Activated CD8-positive, alpha-beta memory T cell treated with anti-CD3 and anti-CD28 coated beads, Interleukin-2, amount 50 U/mL, for 1 hour (primary cell): ENCODE results near the gene ECT2L.
"Not testable (repeated sequence)": the region's sequence is repeated elsewhere in the genome, so short reads cannot be mapped to it uniquely, and the experiment has no call there.

Experiments
- DNase-seq: peaks from one replicate; pipeline ENCODE4 v3.0.0-alpha.2; 2020; ENCODE audit errors: extremely low read depth

The ECT2L gene

DNA sequence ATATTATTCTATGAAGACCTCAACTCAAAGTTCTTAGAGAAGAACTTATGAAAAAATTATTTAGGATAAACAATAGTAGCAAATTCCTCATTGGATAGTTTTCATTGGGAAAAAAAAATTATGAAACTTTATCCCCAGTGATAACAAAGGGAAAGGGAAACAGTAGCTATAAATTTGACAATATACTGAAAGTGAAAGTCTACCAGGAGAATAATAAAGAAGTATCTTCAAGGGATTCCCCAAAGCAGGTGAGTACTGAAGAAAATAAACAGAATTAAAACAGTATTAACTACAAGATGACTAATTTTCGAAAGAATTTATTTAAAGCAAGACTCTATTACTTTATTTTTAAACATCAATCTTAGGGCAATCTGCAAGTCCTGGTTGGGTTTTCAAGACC lies 135.8 kb downstream of the ECT2L start:
- DNase-seq = no peak

DNA sequence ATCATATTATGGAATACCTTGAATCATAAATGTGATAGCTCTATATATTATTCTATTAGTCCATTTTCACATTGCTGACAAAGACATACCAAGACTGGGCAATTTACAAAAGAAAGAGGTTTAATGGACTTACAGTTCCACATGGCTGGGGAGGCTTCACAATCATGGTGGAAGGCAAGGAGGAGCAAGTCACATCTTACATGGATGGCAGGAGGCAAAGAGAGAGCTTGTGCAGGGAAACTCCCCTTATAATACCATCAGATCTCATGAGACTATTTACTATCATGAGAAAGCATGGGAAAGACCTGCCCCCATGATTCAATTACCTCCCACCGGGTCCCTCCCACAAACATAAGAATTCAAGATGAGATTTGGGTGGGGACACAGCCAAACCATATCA lies 141.0 kb downstream of the ECT2L start:
- not testable (repeated sequence) for DNase-seq

DNA sequence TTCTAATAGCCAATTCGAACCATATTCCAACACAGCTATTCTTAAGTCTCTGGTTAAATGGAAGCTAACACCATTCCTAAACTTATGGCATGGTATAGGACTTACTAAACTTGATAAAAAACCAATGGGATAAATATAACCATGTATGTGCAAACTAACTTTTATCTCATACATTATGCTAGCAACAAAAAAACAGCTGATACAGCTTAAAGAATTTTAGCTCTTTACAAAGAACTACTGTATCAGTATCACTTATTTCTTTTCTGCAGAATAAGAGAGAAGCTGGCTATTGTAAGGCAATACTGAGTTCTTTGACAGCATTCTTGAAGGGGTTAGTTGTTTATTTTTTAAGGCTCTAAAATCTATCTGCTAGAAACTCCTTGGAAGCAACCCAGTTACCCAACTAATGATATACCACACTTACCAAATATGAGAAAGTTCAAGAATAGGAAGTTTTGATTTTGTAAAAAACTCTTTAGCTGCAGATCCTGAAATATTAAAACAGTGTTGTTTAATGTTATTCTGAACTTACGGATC lies 147.3 kb downstream of the ECT2L start:
- DNase-seq = no peak

DNA sequence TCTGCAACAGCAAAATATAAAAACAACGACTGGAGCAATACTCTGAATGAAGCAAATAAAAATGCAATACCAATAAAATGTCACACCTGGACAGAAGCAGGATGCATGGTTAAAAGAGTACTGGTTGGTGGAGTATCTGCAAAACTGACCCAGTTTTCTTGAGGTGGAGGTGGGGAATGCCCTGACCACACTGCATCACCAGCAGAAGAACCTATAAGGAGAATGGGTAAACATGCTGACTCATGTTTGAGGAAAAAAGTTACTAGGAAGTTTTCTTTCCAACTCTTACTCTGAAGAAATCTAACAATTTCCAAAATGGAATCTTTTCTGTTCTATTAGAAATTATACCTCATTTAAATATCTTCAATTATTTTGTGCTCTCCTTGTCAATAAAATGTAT lies 148.5 kb downstream of the ECT2L start:
- DNase-seq = no peak

DNA sequence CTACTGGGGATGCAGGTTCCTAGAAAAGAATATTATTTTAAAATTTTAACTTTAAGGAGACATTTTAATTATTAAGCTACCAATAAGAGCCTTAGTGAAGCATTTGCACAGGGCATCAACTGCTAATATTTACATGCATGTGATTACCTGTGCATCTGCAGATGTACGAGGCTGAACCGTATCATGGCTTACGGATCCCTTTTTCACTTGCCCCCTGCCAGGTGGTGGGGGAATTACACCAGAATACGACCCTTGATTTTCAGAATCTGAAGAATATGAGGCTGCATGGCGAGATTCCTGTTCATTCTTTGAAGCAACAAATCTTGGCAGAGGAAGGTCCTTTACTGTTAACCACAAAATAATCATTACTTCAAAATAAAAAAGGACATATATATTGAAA lies 149.5 kb downstream of the ECT2L start:
- DNase-seq = no peak

DNA sequence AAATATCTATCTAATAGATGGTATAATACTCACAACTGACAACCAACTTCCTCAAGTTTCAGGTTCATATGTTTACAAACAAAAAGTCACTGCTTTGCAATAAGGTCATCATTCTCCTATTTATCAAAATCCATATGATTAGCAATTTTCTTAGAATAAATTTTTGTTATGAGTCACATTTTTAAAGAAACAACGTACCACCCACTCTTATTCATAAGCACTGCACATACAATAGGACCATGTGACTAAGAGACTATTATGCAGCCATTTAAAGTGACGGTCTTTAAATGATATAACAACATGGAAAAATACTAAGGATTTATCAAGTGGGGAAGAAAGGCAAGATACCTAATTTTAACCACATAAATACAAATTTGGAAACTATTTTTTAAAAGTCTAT lies 152.1 kb downstream of the ECT2L start:
- DNase-seq = no peak

DNA sequence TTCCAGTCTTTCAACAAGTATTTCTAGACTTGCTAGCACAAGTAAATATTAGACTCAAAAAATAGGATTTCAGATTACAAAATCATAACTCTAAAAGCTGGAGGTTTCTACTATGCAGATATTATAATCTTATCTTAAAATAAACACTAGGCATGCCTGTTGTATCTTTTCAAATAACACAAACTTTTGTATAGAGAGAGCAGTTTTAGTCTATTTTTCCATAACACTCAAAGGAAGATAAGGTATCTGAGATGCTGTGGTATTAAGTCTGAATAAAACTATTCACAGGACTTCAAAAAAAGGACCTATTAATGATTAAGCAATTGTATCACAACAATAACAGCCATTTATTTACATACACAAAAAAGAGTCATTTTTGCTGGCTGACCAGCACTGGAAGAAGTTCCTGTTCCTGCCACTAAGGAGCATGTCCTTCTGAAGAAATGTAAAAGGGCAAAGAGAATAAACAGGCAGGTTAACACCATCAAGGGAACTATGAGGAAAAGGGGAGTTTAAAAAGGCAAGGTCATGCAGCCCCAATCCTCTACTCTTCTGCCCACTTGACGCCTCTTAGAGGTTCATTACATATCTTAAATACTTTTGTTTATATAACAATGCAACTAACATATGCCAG lies 152.8 kb downstream of the ECT2L start:
- DNase-seq = no peak

DNA sequence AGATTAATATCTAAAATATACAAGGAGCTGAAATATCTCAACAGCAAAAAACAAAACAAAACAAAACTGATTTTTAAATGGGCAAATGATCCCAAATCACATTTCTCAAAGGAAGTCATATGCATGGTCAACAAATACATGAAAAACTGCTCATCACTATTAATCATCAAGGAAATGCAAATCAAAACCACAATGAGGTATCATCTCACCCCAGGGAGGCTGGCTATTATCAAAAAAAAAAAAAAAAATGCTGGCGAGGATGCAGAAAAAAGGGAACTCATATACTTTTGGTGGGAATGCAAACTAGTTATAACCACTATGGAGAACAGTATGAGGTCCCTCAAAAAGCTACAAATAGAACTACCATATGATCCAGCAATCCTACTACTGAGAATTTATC lies 157.6 kb downstream of the ECT2L start:
- DNase-seq = no peak
